CD8-positive, alpha-beta memory T cell (primary cell): ENCODE data around the gene PCDHGA11. TPM values are rescaled to one million over a fixed set of nuclear protein-coding genes. Genes with fewer than 3 reads are reported as not detected.

Source experiments
- CTCF ChIA-PET: fragments of 350-600 bp; sonication (Branson Sonifier 250); formaldehyde crosslinking; loops from one replicate; lab custom pipeline; 2021; ENCODE audit warnings: antibody characterized with exemption; lab: Charles Lee
- POLR2A ChIA-PET: fragments of 350-600 bp; sonication (Branson Sonifier 250); formaldehyde crosslinking; loops from one replicate; lab custom pipeline; 2021; ENCODE audit warnings: antibody characterized with exemption; lab: Charles Lee
- DNase-seq, 5 donors: peaks; one replicate each; pipeline versions ENCODE4 v3.0.0 to v3.0.0-alpha.2; 2020 to 2022; ENCODE audit warnings: mixed read lengths in 1 of 5
- H3K27ac ChIP-seq: one replicate; pipeline ENCODE4 v1.7.0; 2013; ENCODE audit warnings: low read depth, mild to moderate bottlenecking, low read length, moderate library complexity
- H3K27me3 ChIP-seq: 2 replicates; pipeline ENCODE4 v1.7.0; 2013; ENCODE audit warnings: low read length, mild to moderate bottlenecking; ENCODE audit not compliant: insufficient read depth, poor library complexity, severe bottlenecking
- H3K36me3 ChIP-seq: 2 replicates; pipeline ENCODE4 v1.7.0; 2013; ENCODE audit warnings: mild to moderate bottlenecking, low read length, moderate library complexity; ENCODE audit not compliant: insufficient read depth
- H3K4me1 ChIP-seq: 2 replicates; pipeline ENCODE4 v1.7.0; 2013; ENCODE audit warnings: mild to moderate bottlenecking, low read length, moderate library complexity; ENCODE audit not compliant: insufficient read depth
- H3K4me3 ChIP-seq: 2 replicates; pipeline ENCODE4 v1.7.0; 2013; ENCODE audit warnings: mild to moderate bottlenecking, low read length
- H3K9me3 ChIP-seq: 2 replicates; pipeline ENCODE4 v1.7.0; 2013; ENCODE audit warnings: mild to moderate bottlenecking, low read length
- H3K27ac Mint-ChIP-seq, 8 donors: one replicate each; pipeline ENCODE4 v1.8.0; 2020 to 2021; ENCODE audit warnings: mixed read lengths in 8 of 8, mild to moderate bottlenecking in 6 of 8, inconsistent platforms in 3 of 8, moderate library complexity in 3 of 8
- H3K27me3 Mint-ChIP-seq, 2 donors: one replicate each; pipeline ENCODE4 v1.8.0; 2020 to 2021; ENCODE audit warnings: mixed read lengths in 2 of 2, mild to moderate bottlenecking in 1 of 2, moderate library complexity in 1 of 2
- H3K36me3 Mint-ChIP-seq, 3 donors: one replicate each; pipeline ENCODE4 v1.8.0; 2020 to 2021; ENCODE audit warnings: mixed read lengths in 3 of 3, inconsistent platforms in 1 of 3, mild to moderate bottlenecking in 1 of 3
- H3K4me1 Mint-ChIP-seq, 3 donors: one replicate each; pipeline ENCODE4 v1.8.0; 2020 to 2021; ENCODE audit warnings: mixed read lengths in 3 of 3, inconsistent platforms in 1 of 3, mild to moderate bottlenecking in 1 of 3
- H3K4me3 Mint-ChIP-seq, 7 donors: one replicate each; pipeline ENCODE4 v1.8.0; 2020 to 2021; ENCODE audit warnings: mixed read lengths in 7 of 7, mild to moderate bottlenecking in 6 of 7, moderate library complexity in 4 of 7, inconsistent platforms in 2 of 7
- H3K9me3 Mint-ChIP-seq, 5 donors: one replicate each; pipeline ENCODE4 v1.8.0; 2020 to 2022; ENCODE audit warnings: mixed read lengths in 5 of 5, mild to moderate bottlenecking in 3 of 5, moderate library complexity in 2 of 5, inconsistent platforms in 1 of 5
- polyA plus RNA-seq: library from polyadenylated mRNA; unstranded; fragments of 300-500 nt; fragmentation: Illumina TruSeq; gene quantifications from one replicate; pipeline ENCODE4 v1.2.3, GENCODE V29; 2021
- total RNA-seq, 2 experiments: library from RNA; stranded (reverse); gene quantifications; one replicate each; pipeline ENCODE4 v1.2.3, GENCODE V29; 2021

PCDHGA11 gene
- total and polyA plus RNA-seq, 3 experiments from 2014 or later = 0.09 to 0.13 TPM; not detected in 1

GRCh38 chr5:141465351-141465750 lies 44.5 kb downstream of the PCDHGA11 start:
- Histone ChIP-seq H3K9me3 (no peaks in the 10 kb centered on the region), H3K4me3 (no peak overlapping the region), H3K27me3 (no peaks in the 10 kb centered on the region), H3K36me3 (no peaks in the 10 kb centered on the region), H3K4me1 (no peaks in the 10 kb centered on the region), H3K27ac (no peak overlapping the region)
- CTCF ChIA-PET = no interaction called here
- Mint-ChIP-seq H3K9me3 (peaks cover 5 to 13% (median 12%) of the 10 kb centered on the region in 5 donors), H3K36me3 (peaks cover 0 to 4% (median 0%) of the 10 kb centered on the region in 3 donors), H3K27ac (no peak overlapping the region), H3K4me3 (no peak overlapping the region), H3K4me1 (no peaks in the 10 kb centered on the region), H3K27me3 (peaks cover 13 to 25% of the 10 kb centered on the region in 2 donors)
- POLR2A ChIA-PET = no interaction called here
- no peak for DNase-seq

Other genes with a start within 250 kb of the PCDHGA11 start
Only the 30 nearest of the 37 such genes appear.
- not detected for gene PCDHB12, start 212.3 kb upstream of the PCDHGA11 start, total RNA-seq
- not detected for gene PCDHB12, start 212.3 kb upstream of the PCDHGA11 start, polyA plus RNA-seq
- gene PCDHB13, start 207.1 kb upstream of the PCDHGA11 start, total RNA-seq = under 1 TPM in 1 of 2 experiments, not detected in 1; 0.04 TPM
- gene PCDHB13, start 207.1 kb upstream of the PCDHGA11 start, polyA plus RNA-seq = not detected
- gene PCDHB14, start 197.7 kb upstream of the PCDHGA11 start, total RNA-seq = under 1 TPM in 1 of 2 experiments, not detected in 1; 0.09 TPM
- not detected for gene PCDHB14, start 197.7 kb upstream of the PCDHGA11 start, polyA plus RNA-seq
- not detected for gene PCDHB15, start 175.7 kb upstream of the PCDHGA11 start, total RNA-seq
- not detected for gene PCDHB15, start 175.7 kb upstream of the PCDHGA11 start, polyA plus RNA-seq
- gene SLC25A2, start 117.0 kb upstream of the PCDHGA11 start, total RNA-seq = under 1 TPM; 0.31 to 0.35 TPM
- gene SLC25A2, start 117.0 kb upstream of the PCDHGA11 start, polyA plus RNA-seq = not detected
- 10 to 100 TPM; 70.9 to 72.2 TPM for gene TAF7, start 100.3 kb upstream of the PCDHGA11 start, total RNA-seq
- 196 TPM for gene TAF7, start 100.3 kb upstream of the PCDHGA11 start, polyA plus RNA-seq
- gene PCDHGA1, start 90.5 kb upstream of the PCDHGA11 start, total RNA-seq = under 1 TPM; 0.07 to 0.09 TPM
- gene PCDHGA1, start 90.5 kb upstream of the PCDHGA11 start, polyA plus RNA-seq = not detected
- under 1 TPM in 1 of 2 experiments, not detected in 1; 0.07 TPM for gene PCDHGA2, start 82.3 kb upstream of the PCDHGA11 start, total RNA-seq
- gene PCDHGA2, start 82.3 kb upstream of the PCDHGA11 start, polyA plus RNA-seq = not detected
- not detected for gene PCDHGA3, start 77.2 kb upstream of the PCDHGA11 start, total RNA-seq
- not detected for gene PCDHGA3, start 77.2 kb upstream of the PCDHGA11 start, polyA plus RNA-seq
- gene PCDHGB1, start 71.0 kb upstream of the PCDHGA11 start, total RNA-seq = not detected
- not detected for gene PCDHGB1, start 71.0 kb upstream of the PCDHGA11 start, polyA plus RNA-seq
- under 1 TPM; 0.09 to 0.16 TPM for gene PCDHGA4, start 66.0 kb upstream of the PCDHGA11 start, total RNA-seq
- not detected for gene PCDHGA4, start 66.0 kb upstream of the PCDHGA11 start, polyA plus RNA-seq
- under 1 TPM; 0.33 to 0.40 TPM for gene PCDHGB2, start 61.1 kb upstream of the PCDHGA11 start, total RNA-seq
- 0.09 TPM for gene PCDHGB2, start 61.1 kb upstream of the PCDHGA11 start, polyA plus RNA-seq
- under 1 TPM; 0.09 to 0.11 TPM for gene PCDHGA5, start 56.9 kb upstream of the PCDHGA11 start, total RNA-seq
- gene PCDHGA5, start 56.9 kb upstream of the PCDHGA11 start, polyA plus RNA-seq = not detected
- under 1 TPM; 0.18 to 0.28 TPM for gene PCDHGB3, start 50.8 kb upstream of the PCDHGA11 start, total RNA-seq
- gene PCDHGB3, start 50.8 kb upstream of the PCDHGA11 start, polyA plus RNA-seq = not detected
- gene PCDHGA6, start 47.2 kb upstream of the PCDHGA11 start, total RNA-seq = under 1 TPM; 0.15 to 0.22 TPM
- gene PCDHGA6, start 47.2 kb upstream of the PCDHGA11 start, polyA plus RNA-seq = 0.06 TPM
- under 1 TPM in 1 of 2 experiments, not detected in 1; 0.09 TPM for gene PCDHGA7, start 38.3 kb upstream of the PCDHGA11 start, total RNA-seq
- not detected for gene PCDHGA7, start 38.3 kb upstream of the PCDHGA11 start, polyA plus RNA-seq
- under 1 TPM in 1 of 2 experiments, not detected in 1; 0.13 TPM for gene PCDHGB4, start 33.4 kb upstream of the PCDHGA11 start, total RNA-seq
- gene PCDHGB4, start 33.4 kb upstream of the PCDHGA11 start, polyA plus RNA-seq = 0.08 TPM
- under 1 TPM in 1 of 2 experiments, not detected in 1; 0.04 TPM for gene PCDHGA8, start 28.4 kb upstream of the PCDHGA11 start, total RNA-seq
- gene PCDHGA8, start 28.4 kb upstream of the PCDHGA11 start, polyA plus RNA-seq = not detected
- under 1 TPM; 0.22 to 0.27 TPM for gene PCDHGB5, start 23.1 kb upstream of the PCDHGA11 start, total RNA-seq
- gene PCDHGB5, start 23.1 kb upstream of the PCDHGA11 start, polyA plus RNA-seq = 0.14 TPM
- gene PCDHGA9, start 18.3 kb upstream of the PCDHGA11 start, total RNA-seq = under 1 TPM in 1 of 2 experiments, not detected in 1; 0.09 TPM
- gene PCDHGA9, start 18.3 kb upstream of the PCDHGA11 start, polyA plus RNA-seq = not detected
- under 1 TPM; 0.11 to 0.13 TPM for gene PCDHGB6, start 13.0 kb upstream of the PCDHGA11 start, total RNA-seq
- 0.25 TPM for gene PCDHGB6, start 13.0 kb upstream of the PCDHGA11 start, polyA plus RNA-seq
- under 1 TPM; 0.16 to 0.20 TPM for gene PCDHGA10, start 8.1 kb upstream of the PCDHGA11 start, total RNA-seq
- 0.07 TPM for gene PCDHGA10, start 8.1 kb upstream of the PCDHGA11 start, polyA plus RNA-seq
- under 1 TPM in 1 of 2 experiments, not detected in 1; 0.11 TPM for gene PCDHGB7, start 3.4 kb upstream of the PCDHGA11 start, total RNA-seq
- gene PCDHGB7, start 3.4 kb upstream of the PCDHGA11 start, polyA plus RNA-seq = not detected
- under 1 TPM in 1 of 2 experiments, not detected in 1; 0.09 TPM for gene PCDHGA12, start 9.5 kb downstream of the PCDHGA11 start, total RNA-seq
- not detected for gene PCDHGA12, start 9.5 kb downstream of the PCDHGA11 start, polyA plus RNA-seq
- gene PCDHGC3, start 54.9 kb downstream of the PCDHGA11 start, total RNA-seq = under 1 TPM; 0.11 to 0.15 TPM
- not detected for gene PCDHGC3, start 54.9 kb downstream of the PCDHGA11 start, polyA plus RNA-seq
- gene PCDHGC4, start 64.0 kb downstream of the PCDHGA11 start, total RNA-seq = not detected
- gene PCDHGC4, start 64.0 kb downstream of the PCDHGA11 start, polyA plus RNA-seq = not detected
- gene PCDHGC5, start 68.0 kb downstream of the PCDHGA11 start, total RNA-seq = not detected
- not detected for gene PCDHGC5, start 68.0 kb downstream of the PCDHGA11 start, polyA plus RNA-seq
- gene DIAPH1, start 197.9 kb downstream of the PCDHGA11 start, total RNA-seq = 100 to 1,000 TPM; 212 to 217 TPM
- 151 TPM for gene DIAPH1, start 197.9 kb downstream of the PCDHGA11 start, polyA plus RNA-seq
- gene HDAC3, start 215.8 kb downstream of the PCDHGA11 start, total RNA-seq = 10 to 100 TPM; 74.8 to 78.6 TPM
- 92.8 TPM for gene HDAC3, start 215.8 kb downstream of the PCDHGA11 start, polyA plus RNA-seq
- 10 to 100 TPM; 24.8 to 26.2 TPM for gene RELL2, start 215.9 kb downstream of the PCDHGA11 start, total RNA-seq
- 3.7 TPM for gene RELL2, start 215.9 kb downstream of the PCDHGA11 start, polyA plus RNA-seq